Epithelial cell of esophagus (primary cell): ENCODE results near the gene ST3GAL6.
A peak's percentile ranks its signal among the peaks of the same experiment; 100 is the strongest.

Experiments used
- DNase-seq: peaks from one replicate; pipeline ENCODE4 v3.0.0; 2010; ENCODE audit warnings: low read depth
- H3K4me3 ChIP-seq: 2 replicates; pipeline ENCODE4 v1.5.1; 2011; ENCODE audit warnings: mild to moderate bottlenecking, low read length, control low read depth
- CTCF ChIP-seq: IDR thresholded peaks from 2 replicates; pipeline ENCODE4 v1.5.1; 2011; ENCODE audit warnings: low read depth, mild to moderate bottlenecking, low read length, control low read depth, inconsistent platforms; ENCODE audit not compliant: insufficient read depth; ENCODE audit errors: missing control alignments

ST3GAL6 gene

GRCh38 chr3:98796334-98796733, 33.2 kb downstream of the ST3GAL6 start:
- no peak for DNase-seq
- TF ChIP-seq CTCF, result no peak
- no peak overlapping the region for H3K4me3 ChIP-seq

GRCh38 chr3:98797905-98798304, 34.8 kb downstream of the ST3GAL6 start:
- no peak for TF ChIP-seq CTCF
- H3K4me3 ChIP-seq, result no peak overlapping the region
- DNase-seq, result peak; percentile 86

GRCh38 chr3:98798820-98799219, 35.7 kb downstream of the ST3GAL6 start:
- no peak for DNase-seq
- no peak overlapping the region for H3K4me3 ChIP-seq
- no peak for TF ChIP-seq CTCF

- DNase-seq, result peak; percentile 53
- no peak overlapping the region for H3K4me3 ChIP-seq
- no peak for TF ChIP-seq CTCF
Observed at GRCh38 chr3:98799479-98799878, 36.3 kb downstream of the ST3GAL6 start.

- TF ChIP-seq CTCF, result no peak
- no peak overlapping the region for H3K4me3 ChIP-seq
- DNase-seq, result peak; percentile 63
Observed at GRCh38 chr3:98800401-98800800, 37.3 kb downstream of the ST3GAL6 start.

- no peak for TF ChIP-seq CTCF
- no peak overlapping the region for H3K4me3 ChIP-seq
- no peak for DNase-seq
Observed at GRCh38 chr3:98801043-98801747, 38.1 kb downstream of the ST3GAL6 start.

GRCh38 chr3:98805571-98805970, 42.4 kb downstream of the ST3GAL6 start:
- no peak overlapping the region for H3K4me3 ChIP-seq
- TF ChIP-seq CTCF, result no peak
- no peak for DNase-seq
